GM21576 (cell line): ENCODE measurements around the gene MRGPRD.

Experiments
- ATAC-seq: cut with Tn5 transposase; IDR thresholded peaks from one replicate; pipeline ENCODE4 v1.9.1; 2021; ENCODE audit warnings: mild to moderate bottlenecking, moderate library complexity; ENCODE audit not compliant: unreplicated experiment

Gene MRGPRD

DNA sequence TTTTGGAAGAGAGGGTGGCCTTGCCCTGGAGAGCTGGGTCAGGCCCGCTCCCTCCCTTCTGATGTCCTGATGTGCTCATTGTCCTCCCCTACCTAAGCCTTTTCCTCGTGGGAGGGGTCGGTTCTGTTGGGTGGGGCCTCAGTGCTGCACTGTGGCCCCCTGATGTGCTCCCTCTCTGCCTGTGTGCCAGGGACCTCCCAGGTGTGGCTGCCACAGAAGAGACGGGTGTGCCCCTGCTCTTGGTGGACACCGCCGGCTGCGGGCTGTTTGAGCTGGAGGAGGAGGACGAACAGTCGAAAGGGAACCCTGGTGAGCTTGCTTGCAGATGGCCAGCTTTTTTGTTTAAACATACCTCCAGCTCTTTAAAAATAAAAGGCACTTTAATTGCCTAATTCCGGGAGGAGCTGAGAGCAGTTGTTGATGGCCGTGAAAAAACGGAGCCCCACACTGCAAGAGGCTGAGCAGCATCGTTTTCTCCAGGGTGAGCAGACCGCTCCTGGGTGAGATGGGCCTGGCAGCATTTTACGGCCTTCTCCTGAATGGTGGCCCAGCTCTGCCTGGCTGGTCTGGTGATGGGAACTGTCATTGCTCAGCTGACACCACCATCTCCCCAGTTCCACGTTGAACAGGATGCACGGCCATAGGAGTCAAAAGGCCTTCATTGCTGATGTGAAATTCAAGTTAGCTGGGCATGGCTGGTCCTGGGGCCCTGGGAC, 47.0 kb downstream of the MRGPRD start:
- ATAC-seq: no peak

DNA sequence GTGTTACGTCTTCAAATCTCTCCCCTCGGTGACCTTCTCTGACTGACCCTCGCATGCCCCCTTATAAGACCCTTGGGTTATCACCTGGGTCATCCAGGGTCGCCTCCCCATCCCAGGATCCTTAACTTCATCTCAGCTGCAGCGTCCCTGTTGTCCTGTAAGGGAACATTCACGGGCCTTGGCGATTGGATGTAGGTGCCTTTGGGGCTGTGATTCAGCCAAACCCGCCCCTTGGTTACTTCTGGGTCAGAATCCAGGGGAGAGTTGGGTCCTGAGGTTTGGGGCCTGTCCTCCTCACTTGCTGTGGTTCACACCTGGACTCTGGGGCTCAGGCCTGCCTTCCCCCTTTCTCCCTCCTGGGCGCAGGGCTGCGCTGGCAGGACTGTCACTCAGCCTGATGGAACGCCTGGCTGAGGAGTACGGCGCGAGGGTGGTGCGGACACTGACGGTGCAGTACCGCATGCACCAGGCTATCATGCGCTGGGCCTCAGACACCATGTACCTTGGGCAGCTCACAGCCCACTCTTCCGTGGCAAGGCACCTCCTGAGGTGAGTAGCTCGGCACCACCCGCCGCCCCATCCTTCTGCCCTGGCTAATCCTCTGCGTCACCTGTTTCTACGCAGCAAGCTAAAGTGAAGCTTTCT, 47.7 kb downstream of the MRGPRD start:
- no peak for ATAC-seq

DNA sequence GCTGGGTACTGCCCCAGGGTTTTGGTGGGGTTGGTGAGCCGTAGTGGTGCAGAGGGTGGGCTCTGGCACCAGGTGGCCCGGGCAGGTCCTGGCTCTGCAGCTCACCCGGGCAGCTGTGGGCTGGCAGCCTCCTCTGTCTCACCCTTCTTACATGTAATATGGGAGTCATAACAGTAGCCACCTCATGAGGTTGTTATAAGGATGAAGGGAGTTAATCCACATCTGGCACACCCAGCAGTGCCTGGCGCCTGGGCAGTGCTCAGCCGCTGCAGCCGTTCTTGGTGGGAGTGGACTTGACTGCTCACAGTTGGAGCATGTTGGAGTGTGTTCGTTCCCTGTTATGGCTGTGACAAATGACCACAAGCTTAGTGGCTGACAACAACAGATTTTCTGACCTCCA, 48.4 kb downstream of the MRGPRD start:
- no peak for ATAC-seq

DNA sequence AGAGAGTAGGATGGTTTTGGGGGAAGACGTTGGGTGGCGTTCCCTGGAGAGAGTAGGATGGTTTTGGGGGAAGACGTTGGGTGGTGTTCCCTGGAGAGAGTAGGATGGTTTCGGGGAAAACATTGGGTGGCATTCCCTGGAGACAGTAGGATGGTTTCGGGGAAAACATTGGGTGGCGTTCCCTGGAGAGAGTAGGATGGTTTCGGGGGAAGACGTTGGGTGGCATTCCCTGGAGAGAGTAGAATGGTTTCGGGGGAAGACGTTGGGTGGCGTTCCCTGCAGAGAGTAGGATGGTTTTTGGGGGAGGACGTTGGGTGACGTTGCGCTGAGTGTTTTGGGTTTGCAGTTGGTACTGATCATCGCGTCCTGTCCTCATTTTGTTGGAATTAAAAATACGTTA, 48.9 kb downstream of the MRGPRD start:
- no peak for ATAC-seq

DNA sequence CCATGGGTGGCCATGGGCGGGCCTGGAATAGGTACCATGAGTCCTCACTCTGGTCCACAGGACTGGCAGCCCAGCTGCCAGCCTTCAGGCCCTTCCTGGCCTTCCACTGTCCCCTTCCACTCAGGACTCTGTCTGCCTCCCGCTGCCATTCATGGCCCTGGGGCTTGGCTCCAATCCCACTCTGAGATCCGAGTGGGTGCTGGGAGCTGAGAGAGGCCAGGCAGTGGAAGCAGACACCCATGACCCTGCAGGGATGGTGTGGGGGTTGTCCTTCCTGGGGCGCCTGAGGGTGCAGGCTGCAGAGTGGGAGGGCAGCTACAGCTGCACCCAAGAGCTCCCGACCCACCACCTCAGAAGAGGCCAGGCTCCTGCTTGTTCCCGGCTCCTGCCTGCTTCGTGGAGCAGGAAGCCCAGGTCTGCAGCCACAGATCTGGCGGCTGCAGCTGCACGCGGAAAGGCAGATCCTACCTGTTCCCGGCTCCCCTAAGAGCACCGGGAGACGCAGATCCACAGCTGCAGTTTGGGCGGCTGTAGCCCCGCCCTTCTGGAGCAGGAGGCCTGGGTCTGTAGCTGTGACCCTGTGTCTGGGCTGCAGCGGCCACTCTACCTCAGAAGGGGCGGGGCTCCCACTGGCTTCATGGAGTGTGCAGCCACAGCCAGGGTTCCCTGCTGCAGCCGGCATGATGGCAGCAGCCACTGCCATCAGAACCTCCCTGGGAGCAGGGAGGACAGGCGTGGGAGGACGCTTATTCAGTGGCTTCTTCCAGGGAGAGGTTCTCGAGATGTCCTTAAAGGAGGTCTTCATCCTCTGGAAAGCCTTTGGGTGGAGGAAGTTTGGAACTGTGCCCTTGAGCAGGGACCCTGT, 49.6 kb downstream of the MRGPRD start:
- no peak for ATAC-seq
